Measurements from ENCODE around the gene MAS1L.

Gene MAS1L

DNA sequence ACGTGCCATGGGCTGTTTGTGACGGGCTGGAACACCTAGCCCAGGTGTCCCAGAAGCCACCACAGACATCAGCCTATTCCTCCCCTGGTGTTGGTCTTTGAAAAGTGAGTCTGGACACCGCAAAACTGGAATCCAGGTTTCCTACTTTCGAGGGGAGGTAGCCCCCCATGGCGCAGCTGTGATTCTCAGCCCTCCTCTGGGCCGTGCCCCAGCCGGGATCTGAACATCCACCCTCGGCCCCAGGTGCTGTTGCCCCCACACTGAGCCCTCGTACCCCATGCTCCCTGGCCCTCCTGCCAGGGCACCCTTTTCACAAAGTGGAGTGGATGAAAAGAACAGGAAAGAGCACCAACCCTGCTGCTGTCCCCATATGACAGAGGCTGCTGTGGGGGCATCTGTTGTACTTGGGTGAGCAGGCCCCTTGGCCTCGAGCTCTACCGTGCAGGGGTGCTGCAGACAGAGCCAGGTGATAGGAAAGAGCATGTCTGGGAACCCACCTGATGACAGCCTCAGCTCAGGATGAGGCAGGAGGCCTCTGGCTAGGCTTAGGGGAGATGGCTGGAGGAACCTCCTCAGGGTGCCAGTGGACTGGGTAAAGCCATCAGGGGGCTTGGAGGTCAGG, 18.8 kb upstream of the MAS1L start:
- POLR2A ChIA-PET = no interaction called here
- CTCF ChIA-PET = no interaction called here
- TF ChIP-seq CTCF (IDR thresholded peaks at IDR 0.05; ENCODE audit: control extremely low read depth, extremely low read depth, low read depth, missing control alignments) = no peak
- DNase-seq (ENCODE audit: extremely low spot score) = no peak

- DNase-seq (ENCODE audit: extremely low spot score) = no peak
- POLR2A ChIA-PET = no interaction called here
- TF ChIP-seq CTCF (IDR thresholded peaks at IDR 0.05; ENCODE audit: control extremely low read depth, extremely low read depth, low read depth, missing control alignments) = no peak
- CTCF ChIA-PET = no interaction called here
Observed at GRCh38 chr6:29505808-29506207, 18.1 kb upstream of the MAS1L start.

DNA sequence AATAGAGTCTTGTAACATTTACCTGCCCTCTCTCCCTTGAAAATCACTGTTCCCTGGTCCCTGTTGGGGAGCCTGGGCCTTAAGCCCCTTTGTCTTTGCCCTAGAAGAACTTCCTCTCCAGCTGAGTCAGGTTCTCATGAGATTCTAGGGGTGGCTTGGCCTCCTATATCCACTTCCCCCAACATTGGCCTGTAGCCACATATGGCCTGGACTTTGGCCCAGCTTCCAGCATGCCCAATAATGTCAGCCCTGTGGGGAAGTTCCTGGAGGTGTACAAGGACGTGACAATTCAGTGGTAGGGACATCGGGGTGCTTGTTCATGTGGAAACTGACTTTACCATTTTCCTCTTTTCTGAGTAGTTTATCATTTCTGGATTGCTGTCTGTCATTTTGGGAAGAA, 17.2 kb upstream of the MAS1L start:
- TF ChIP-seq CTCF (IDR thresholded peaks at IDR 0.05; ENCODE audit: control extremely low read depth, extremely low read depth, low read depth, missing control alignments) = no peak
- no peak for DNase-seq (ENCODE audit: extremely low spot score)
- ChIA-PET POLR2A (no interaction called here), CTCF (no interaction called here)

DNA sequence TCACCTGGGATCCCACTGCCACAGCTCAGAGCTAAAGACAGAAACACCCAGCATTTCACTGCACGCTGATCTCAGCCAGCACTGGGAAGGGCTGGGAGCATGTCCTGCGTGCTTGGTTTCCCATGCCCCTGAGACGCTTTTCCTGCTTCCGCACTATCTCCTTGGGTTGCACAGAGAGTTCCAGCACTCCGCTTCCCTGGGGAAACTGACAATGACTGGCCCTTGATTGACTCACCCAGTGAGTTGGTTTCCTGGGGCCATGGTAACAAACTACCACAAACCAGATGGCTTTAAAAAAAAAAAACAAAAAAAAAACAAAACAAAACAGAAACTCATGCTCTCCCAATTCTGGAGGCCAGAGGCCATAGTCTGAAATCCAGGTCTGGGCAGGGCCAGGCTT, 14.8 kb upstream of the MAS1L start:
- POLR2A ChIA-PET = no interaction called here
- no peak for DNase-seq (ENCODE audit: extremely low spot score)
- TF ChIP-seq CTCF (IDR thresholded peaks at IDR 0.05; ENCODE audit: control extremely low read depth, extremely low read depth, low read depth, missing control alignments) = no peak
- CTCF ChIA-PET = no interaction called here

GRCh38 chr6:29502181-29502580, 14.4 kb upstream of the MAS1L start:
- no peak for TF ChIP-seq CTCF (IDR thresholded peaks at IDR 0.05; ENCODE audit: control extremely low read depth, extremely low read depth, low read depth, missing control alignments)
- no peak for DNase-seq (ENCODE audit: extremely low spot score)
- ChIA-PET CTCF (no interaction called here), POLR2A (no interaction called here)

GRCh38 chr6:29501106-29501505, 13.3 kb upstream of the MAS1L start:
- no peak for DNase-seq (ENCODE audit: extremely low spot score)
- ChIA-PET CTCF (no interaction called here), POLR2A (no interaction called here)
- TF ChIP-seq CTCF (IDR thresholded peaks at IDR 0.05; ENCODE audit: control extremely low read depth, extremely low read depth, low read depth, missing control alignments) = no peak

- ChIA-PET POLR2A (no interaction called here), CTCF (no interaction called here)
- no peak for TF ChIP-seq CTCF (IDR thresholded peaks at IDR 0.05; ENCODE audit: control extremely low read depth, extremely low read depth, low read depth, missing control alignments)
Observed at GRCh38 chr6:29500594-29500993, 12.8 kb upstream of the MAS1L start.

More at GRCh38 chr6:29500594-29500993, 12.8 kb upstream of the MAS1L start:
- DNase-seq (ENCODE audit: extremely low spot score) = no peak
